PFSK-1 (cell line): ENCODE measurements around the gene BMP4.

Experiments used
- FOXP2 ChIP-seq: optimal IDR thresholded peaks from 2 replicates; pipeline ENCODE3; 2011; ENCODE audit warnings: borderline replicate concordance, control low read depth, inconsistent platforms; ENCODE audit not compliant: insufficient read depth; ENCODE audit errors: extremely low read length, extremely low read depth
- POLR2AphosphoS5 ChIP-seq: IDR thresholded peaks from 2 replicates; pipeline ENCODE4 v1.6.1; 2012; ENCODE audit warnings: low read depth, mild to moderate bottlenecking, control low read depth, low read length, moderate library complexity
- SIN3A ChIP-seq: IDR thresholded peaks from 2 replicates; pipeline ENCODE4 v1.6.1; 2012; ENCODE audit warnings: mild to moderate bottlenecking, low read length, moderate library complexity, borderline replicate concordance; ENCODE audit not compliant: insufficient read depth
- TAF1 ChIP-seq: IDR thresholded peaks from 2 replicates; pipeline ENCODE4 v1.6.1; 2012; ENCODE audit warnings: low read length, control low read depth, borderline replicate concordance; ENCODE audit not compliant: insufficient read depth
- TF ChIP-seq, protein P1 (sequence below), 2 experiments: IDR thresholded peaks; 2 replicates each; pipeline versions ENCODE4 v1.6.1 to v1.8.0; 2011 to 2012; ENCODE audit warnings: low read depth in 2 of 2, low read length in 2 of 2, control low read depth in 1 of 2, inconsistent platforms in 1 of 2, mild to moderate bottlenecking in 1 of 2, moderate library complexity in 1 of 2; ENCODE audit not compliant: insufficient read depth in 1 of 2

Gene BMP4

GRCh38 chr14:53927171-53927570, 29.5 kb downstream of the BMP4 start:
- TF ChIP-seq, protein P1, sequence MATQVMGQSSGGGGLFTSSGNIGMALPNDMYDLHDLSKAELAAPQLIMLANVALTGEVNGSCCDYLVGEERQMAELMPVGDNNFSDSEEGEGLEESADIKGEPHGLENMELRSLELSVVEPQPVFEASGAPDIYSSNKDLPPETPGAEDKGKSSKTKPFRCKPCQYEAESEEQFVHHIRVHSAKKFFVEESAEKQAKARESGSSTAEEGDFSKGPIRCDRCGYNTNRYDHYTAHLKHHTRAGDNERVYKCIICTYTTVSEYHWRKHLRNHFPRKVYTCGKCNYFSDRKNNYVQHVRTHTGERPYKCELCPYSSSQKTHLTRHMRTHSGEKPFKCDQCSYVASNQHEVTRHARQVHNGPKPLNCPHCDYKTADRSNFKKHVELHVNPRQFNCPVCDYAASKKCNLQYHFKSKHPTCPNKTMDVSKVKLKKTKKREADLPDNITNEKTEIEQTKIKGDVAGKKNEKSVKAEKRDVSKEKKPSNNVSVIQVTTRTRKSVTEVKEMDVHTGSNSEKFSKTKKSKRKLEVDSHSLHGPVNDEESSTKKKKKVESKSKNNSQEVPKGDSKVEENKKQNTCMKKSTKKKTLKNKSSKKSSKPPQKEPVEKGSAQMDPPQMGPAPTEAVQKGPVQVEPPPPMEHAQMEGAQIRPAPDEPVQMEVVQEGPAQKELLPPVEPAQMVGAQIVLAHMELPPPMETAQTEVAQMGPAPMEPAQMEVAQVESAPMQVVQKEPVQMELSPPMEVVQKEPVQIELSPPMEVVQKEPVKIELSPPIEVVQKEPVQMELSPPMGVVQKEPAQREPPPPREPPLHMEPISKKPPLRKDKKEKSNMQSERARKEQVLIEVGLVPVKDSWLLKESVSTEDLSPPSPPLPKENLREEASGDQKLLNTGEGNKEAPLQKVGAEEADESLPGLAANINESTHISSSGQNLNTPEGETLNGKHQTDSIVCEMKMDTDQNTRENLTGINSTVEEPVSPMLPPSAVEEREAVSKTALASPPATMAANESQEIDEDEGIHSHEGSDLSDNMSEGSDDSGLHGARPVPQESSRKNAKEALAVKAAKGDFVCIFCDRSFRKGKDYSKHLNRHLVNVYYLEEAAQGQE (IDR thresholded peaks at IDR 0.05; ENCODE audit: insufficient read depth in 1 of 2, low read depth in 2 of 2, low read length in 2 of 2) = no peak
- TF ChIP-seq FOXP2 = no peak
- no peak for TF ChIP-seq SIN3A
- TF ChIP-seq POLR2AphosphoS5 = no peak
- TF ChIP-seq TAF1 = no peak

- TF ChIP-seq TAF1 (no peak), POLR2AphosphoS5 (no peak)
Observed at GRCh38 chr14:53925201-53925766, 31.3 kb downstream of the BMP4 start.

DNA sequence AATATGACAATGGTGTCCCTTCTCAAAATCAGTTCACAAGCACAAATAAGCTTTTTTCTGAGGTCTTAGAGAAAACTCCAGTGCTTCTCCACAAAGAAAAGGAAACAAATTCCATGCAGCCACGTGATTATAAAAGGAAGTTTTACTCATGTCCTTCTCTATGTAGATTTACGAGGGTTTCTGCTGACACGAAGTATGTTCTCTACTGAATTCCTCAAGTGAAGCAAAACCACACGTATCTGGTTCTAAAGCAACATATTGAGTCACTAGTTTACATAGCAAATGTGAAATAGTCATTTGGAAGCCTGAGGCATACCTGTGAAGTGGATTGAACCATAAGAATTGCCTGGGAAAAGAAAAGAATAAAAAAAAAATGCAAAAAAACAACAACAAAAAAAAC, 31.9 kb downstream of the BMP4 start:
- no peak for TF ChIP-seq FOXP2
- TF ChIP-seq, protein P1 (IDR thresholded peaks at IDR 0.05; ENCODE audit: insufficient read depth in 1 of 2, low read depth in 2 of 2, low read length in 2 of 2) = no peak
- TF ChIP-seq TAF1 = no peak
- TF ChIP-seq POLR2AphosphoS5 = no peak
- no peak for TF ChIP-seq SIN3A

DNA sequence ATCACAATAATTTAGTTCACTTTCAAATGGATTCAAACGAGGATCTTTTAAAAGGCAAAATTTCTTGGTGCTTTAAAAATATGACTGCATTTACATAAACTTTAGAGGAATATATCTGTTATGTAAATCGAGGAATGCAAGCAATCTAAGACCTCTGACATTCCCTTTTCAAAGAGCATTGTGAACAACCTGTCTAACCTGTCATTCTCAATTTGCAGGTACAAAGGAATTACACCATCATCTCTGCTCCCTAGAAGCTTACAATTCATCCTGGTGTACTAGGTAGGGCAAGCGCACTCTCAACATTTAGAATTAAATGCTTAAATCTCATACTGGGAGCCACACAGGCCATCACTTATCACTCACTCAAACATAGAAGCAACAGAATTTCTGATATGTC, 35.6 kb downstream of the BMP4 start:
- TF ChIP-seq TAF1 (no peak), POLR2AphosphoS5 (no peak), SIN3A (no peak), FOXP2 (no peak)
- TF ChIP-seq, protein P1 (IDR thresholded peaks at IDR 0.05; ENCODE audit: insufficient read depth in 1 of 2, low read depth in 2 of 2, low read length in 2 of 2) = no peak

DNA sequence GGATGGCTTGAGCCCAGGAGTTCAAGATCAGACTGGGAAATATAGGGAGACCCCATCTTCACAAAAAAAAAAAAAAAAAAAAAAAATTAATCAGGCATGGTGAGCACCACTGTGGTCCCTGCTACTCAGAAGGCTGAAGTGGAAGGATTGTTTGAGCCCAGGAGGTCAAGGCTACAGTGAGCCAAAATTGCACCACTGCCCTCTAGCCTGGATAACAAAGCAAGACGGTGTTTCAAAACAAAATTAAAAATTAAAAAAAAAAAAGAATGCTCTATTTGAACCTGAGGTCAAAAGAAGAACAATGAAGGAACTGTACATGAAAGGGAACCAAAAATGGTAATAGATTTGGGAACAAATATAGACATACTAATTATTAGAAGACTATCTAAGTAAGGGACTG, 40.4 kb downstream of the BMP4 start:
- TF ChIP-seq TAF1 = no peak
- TF ChIP-seq, protein P1 (IDR thresholded peaks at IDR 0.05; ENCODE audit: insufficient read depth in 1 of 2, low read depth in 2 of 2, low read length in 2 of 2) = no peak
- TF ChIP-seq FOXP2 = no peak
- no peak for TF ChIP-seq SIN3A
- no peak for TF ChIP-seq POLR2AphosphoS5
